ENCODE results near the gene ATXN7. TPM values are rescaled to one million over a fixed set of nuclear protein-coding genes. Genes with fewer than 3 reads are reported as not detected.

The ATXN7 gene
- total and polyA plus RNA-seq, 2 of the 13 experiments (the other 11 are each of a cell fraction or from before 2014, with no cell fraction given) = 13.8 to 20.0 TPM

DNA sequence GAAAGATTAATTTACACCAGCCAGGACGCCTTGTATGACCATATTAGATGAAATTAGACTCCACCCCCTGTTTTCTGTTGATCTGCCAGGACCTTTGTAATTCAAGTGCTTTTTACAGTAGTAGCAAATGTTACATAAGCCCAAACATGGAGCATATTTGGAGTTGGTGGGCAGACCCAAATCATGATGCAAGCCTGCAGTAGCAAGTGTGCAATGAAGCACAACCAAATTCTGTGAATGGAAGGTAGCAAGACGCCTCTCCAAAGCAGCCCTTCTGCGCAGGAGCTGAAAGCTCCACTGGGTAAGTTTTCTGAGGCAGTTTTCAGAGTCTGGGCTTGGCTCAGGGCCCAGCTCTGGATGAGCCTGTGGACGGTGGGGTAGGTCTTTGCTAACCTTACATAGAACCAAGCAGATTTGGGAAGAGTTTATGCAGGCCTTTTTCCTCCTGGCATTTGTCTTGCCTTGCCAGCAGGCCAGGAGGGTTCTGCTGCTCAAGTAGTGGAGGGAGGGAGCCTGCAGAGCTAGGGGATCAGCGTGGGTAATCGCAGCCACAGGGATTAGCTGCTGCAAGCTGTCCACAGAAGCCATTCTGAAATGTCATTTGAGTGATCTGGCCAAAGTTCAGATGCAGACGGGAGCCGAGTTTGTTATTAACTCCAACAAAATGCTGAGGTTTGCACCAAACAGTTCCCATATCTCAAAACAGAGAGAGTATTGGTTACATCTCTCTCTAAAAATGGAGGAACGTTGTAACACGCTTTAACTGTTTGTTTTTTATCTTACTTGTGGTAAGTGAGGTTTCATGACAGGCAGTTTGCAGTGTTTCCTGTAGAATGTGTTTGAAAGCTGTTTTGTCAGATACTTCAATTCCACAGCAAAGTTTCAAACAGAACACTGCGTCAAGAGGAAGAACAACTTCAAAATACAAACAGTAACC lies 104.3 kb downstream of the ATXN7 start (continued):
- TF ChIP-seq KIAA2018 (CRISPR knock-in tag; IDR thresholded peaks at IDR 0.05; ENCODE audit: borderline replicate concordance) (no peak), ZNF10 (CRISPR knock-in tag; IDR thresholded peaks at IDR 0.05; ENCODE audit: borderline replicate concordance, low read depth) (no peak), CREM (IDR thresholded peaks at IDR 0.05) (peak; percentile 36), CREM (CRISPR knock-in tag; IDR thresholded peaks at IDR 0.05) (no peak), ARNTL (CRISPR knock-in tag; IDR thresholded peaks at IDR 0.05) (no peak), NFKB2 (CRISPR knock-in tag; IDR thresholded peaks at IDR 0.05; ENCODE audit: borderline replicate concordance) (peak; percentile 65; the same call in 1 of the 2 replicates), ZFP36L1 (CRISPR knock-in tag; IDR thresholded peaks at IDR 0.05) (no peak), SOX13 (IDR thresholded peaks at IDR 0.05) (no peak), SOX13 (CRISPR knock-in tag; conservative IDR thresholded peaks at IDR 0.05 in 1 of 2, IDR thresholded peaks at IDR 0.05 in 1 of 2) (0 out of 4 replicates have a peak, but pooled peaks of 1 of the 2 experiments have one; percentile 3), REXO4 (CRISPR knock-in tag; IDR thresholded peaks at IDR 0.05; ENCODE audit: borderline replicate concordance) (no peak), NR1H2 (CRISPR knock-in tag; IDR thresholded peaks at IDR 0.05; ENCODE audit: borderline replicate concordance, low read depth) (no peak), CHD2 (IDR thresholded peaks at IDR 0.05; ENCODE audit: low read depth, low read length) (no peak), KDM2A (CRISPR knock-in tag; IDR thresholded peaks at IDR 0.05; ENCODE audit: borderline replicate concordance, low read depth) (peak; percentile 60; the same call in 1 of the 2 replicates), CAMTA2 (CRISPR knock-in tag; IDR thresholded peaks at IDR 0.05; ENCODE audit: borderline replicate concordance) (no peak), TP53 (CRISPR knock-in tag; conservative IDR thresholded peaks at IDR 0.05) (no peak), TOPORS (CRISPR knock-in tag; IDR thresholded peaks at IDR 0.05) (no peak), ZMAT3 (CRISPR knock-in tag; conservative IDR thresholded peaks at IDR 0.05) (0 out of 2 replicates have a peak, but pooled peaks have one; percentile 39), ATM (IDR thresholded peaks at IDR 0.05; ENCODE audit: borderline replicate concordance) (no peak), ZKSCAN5 (CRISPR knock-in tag; IDR thresholded peaks at IDR 0.05) (0 out of 2 replicates have a peak, but pooled peaks have one; percentile 59), ZNF839 (CRISPR knock-in tag; IDR thresholded peaks at IDR 0.05; ENCODE audit: borderline replicate concordance) (no peak), ZNF530 (CRISPR knock-in tag; IDR thresholded peaks at IDR 0.05; ENCODE audit: low read depth) (no peak), SNAI1 (CRISPR knock-in tag; IDR thresholded peaks at IDR 0.05; ENCODE audit: borderline replicate concordance) (no peak), ZNF670 (CRISPR knock-in tag; IDR thresholded peaks at IDR 0.05; ENCODE audit: borderline replicate concordance) (no peak)

All from HepG2 (cell line).